SK-N-SH treated with all-trans-retinoic acid at 6 μM for 48 hours (cell line): Measurements from ENCODE around the gene AKT3.

ENCODE experiments used
- ATAC-seq: fragments of 200-7000 bp; cut with Tn5 transposase; 3 replicates; pipeline ENCODE4 v1.9.1; 2020; ENCODE audit warnings: mild to moderate bottlenecking, moderate library complexity
- ARNTL ChIP-seq: fragments of 450-650 bp; formaldehyde crosslinking; IDR thresholded peaks from 2 replicates; pipeline ENCODE4 v1.5.0; 2020; ENCODE audit warnings: low read depth, mild to moderate bottlenecking, moderate library complexity, borderline replicate concordance
- BACH2 ChIP-seq: fragments of 250-450 bp; sonication (Bioruptor Pico); IDR thresholded peaks from 2 replicates; pipeline ENCODE4 v1.9.0; 2021; ENCODE audit warnings: mild to moderate bottlenecking, borderline replicate concordance
- CREB5 ChIP-seq: fragments of 250-450 bp; sonication (Bioruptor Pico); IDR thresholded peaks from 2 replicates; pipeline ENCODE4 v1.5.1; 2020; ENCODE audit warnings: low read depth, mild to moderate bottlenecking, moderate library complexity
- CSDC2 ChIP-seq: fragments of 250-450 bp; sonication (Bioruptor Pico); IDR thresholded peaks from 2 replicates; pipeline ENCODE4 v1.5.0; 2020; ENCODE audit warnings: mild to moderate bottlenecking, moderate library complexity
- CSRNP3 ChIP-seq: fragments of 250-450 bp; sonication (Bioruptor Pico); IDR thresholded peaks from 2 replicates; pipeline ENCODE4 v1.5.1; 2021; ENCODE audit warnings: mild to moderate bottlenecking, moderate library complexity
- ESRRG ChIP-seq: fragments of 250-450 bp; sonication (Bioruptor Pico); IDR thresholded peaks from 2 replicates; pipeline ENCODE4 v1.6.1; 2021; ENCODE audit warnings: mild to moderate bottlenecking
- GLIS3 ChIP-seq: fragments of 250-450 bp; sonication (Bioruptor Pico); IDR thresholded peaks from 2 replicates; pipeline ENCODE4 v1.5.0; 2020; ENCODE audit warnings: mild to moderate bottlenecking, moderate library complexity
- OSR1 ChIP-seq: fragments of 250-450 bp; sonication (Bioruptor Pico); IDR thresholded peaks from 2 replicates; pipeline ENCODE4 v1.8.0; 2022; ENCODE audit warnings: moderate library complexity, mild to moderate bottlenecking, inconsistent platforms
- PATZ1 ChIP-seq: fragments of 250-450 bp; sonication (Bioruptor Pico); IDR thresholded peaks from 2 replicates; pipeline ENCODE4 v1.8.0; 2020; ENCODE audit warnings: mild to moderate bottlenecking, moderate library complexity, borderline replicate concordance
- POU6F1 ChIP-seq: fragments of 250-450 bp; sonication (Bioruptor Pico); IDR thresholded peaks from 2 replicates; pipeline ENCODE4 v1.8.0; 2021; ENCODE audit warnings: low read depth, mild to moderate bottlenecking, moderate library complexity, borderline replicate concordance
- PPARA ChIP-seq: fragments of 250-450 bp; sonication (Bioruptor Pico); IDR thresholded peaks from 2 replicates; pipeline ENCODE4 v1.5.0; 2020; ENCODE audit warnings: mild to moderate bottlenecking, borderline replicate concordance
- RARB ChIP-seq: fragments of 250-450 bp; sonication (Bioruptor Pico); IDR thresholded peaks from 2 replicates; pipeline ENCODE4 v1.8.0; 2021; ENCODE audit warnings: mild to moderate bottlenecking, moderate library complexity
- SNAI2 ChIP-seq: fragments of 250-450 bp; sonication (Bioruptor Pico); IDR thresholded peaks from 2 replicates; pipeline ENCODE4 v1.5.0; 2020; ENCODE audit warnings: mild to moderate bottlenecking, moderate library complexity
- TCF4 ChIP-seq: fragments of 250-450 bp; sonication (Bioruptor Pico); IDR thresholded peaks from 2 replicates; pipeline ENCODE4 v1.8.0; 2021; ENCODE audit warnings: mild to moderate bottlenecking, moderate library complexity, borderline replicate concordance
- TOX ChIP-seq: fragments of 250-450 bp; sonication (Bioruptor Pico); IDR thresholded peaks from 2 replicates; pipeline ENCODE4 v1.8.0; 2021; ENCODE audit warnings: mild to moderate bottlenecking, moderate library complexity, borderline replicate concordance
- ZFP3 ChIP-seq: fragments of 250-450 bp; sonication (Bioruptor Pico); IDR thresholded peaks from 2 replicates; pipeline ENCODE4 v1.5.0; 2020; ENCODE audit warnings: mild to moderate bottlenecking, moderate library complexity
- ZFP30 ChIP-seq: fragments of 450-650 bp; formaldehyde crosslinking; IDR thresholded peaks from 2 replicates; pipeline ENCODE4 v1.5.0; 2022; ENCODE audit warnings: mild to moderate bottlenecking, moderate library complexity
- ZNF565 ChIP-seq: fragments of 450-650 bp; formaldehyde crosslinking; conservative IDR thresholded peaks from 2 replicates; pipeline ENCODE4 v1.5.0; 2020; ENCODE audit warnings: low read depth, mild to moderate bottlenecking, moderate library complexity
- ZNF70 ChIP-seq: fragments of 450-650 bp; formaldehyde crosslinking; IDR thresholded peaks from 2 replicates; pipeline ENCODE4 v1.5.0; 2020; ENCODE audit warnings: mild to moderate bottlenecking, moderate library complexity
- ZNF8 ChIP-seq: fragments of 450-650 bp; formaldehyde crosslinking; IDR thresholded peaks from 2 replicates; pipeline ENCODE4 v1.5.0; 2020; ENCODE audit warnings: mild to moderate bottlenecking, moderate library complexity

Gene AKT3

GRCh38 chr1:243742819-243743218 lies 107.2 kb downstream of the AKT3 start:
- TF ChIP-seq PATZ1 (CRISPR knock-in tag) (no peak), CREB5 (CRISPR knock-in tag) (no peak), ZFP30 (CRISPR knock-in tag) (no peak), ZFP3 (CRISPR knock-in tag) (no peak), ESRRG (CRISPR knock-in tag) (no peak)
- no peak for ATAC-seq

- peak; percentile 66 for ATAC-seq
- TF ChIP-seq SNAI2 (no peak), CREB5 (CRISPR knock-in tag) (no peak), ARNTL (CRISPR knock-in tag) (no peak), GLIS3 (CRISPR knock-in tag) (no peak), ZNF565 (no peak), ESRRG (CRISPR knock-in tag) (no peak), ZFP3 (CRISPR knock-in tag) (no peak), CSDC2 (no peak), OSR1 (CRISPR knock-in tag) (no peak), ZNF70 (CRISPR knock-in tag) (no peak), BACH2 (CRISPR knock-in tag) (no peak), CSRNP3 (CRISPR knock-in tag) (no peak), TOX (no peak), PPARA (no peak), TCF4 (CRISPR knock-in tag) (no peak)
- TF ChIP-seq, all 23 proteins: peak for 0
Observed at GRCh38 chr1:243740255-243740999, 109.6 kb downstream of the AKT3 start.

- no peak for ATAC-seq
- TF ChIP-seq ZFP3 (CRISPR knock-in tag): no peak
- no peak for TF ChIP-seq ZNF70 (CRISPR knock-in tag)
- no peak for TF ChIP-seq ARNTL (CRISPR knock-in tag)
- TF ChIP-seq POU6F1: no peak
- TF ChIP-seq SNAI2: no peak
- no peak for TF ChIP-seq RARB
- no peak for TF ChIP-seq ESRRG (CRISPR knock-in tag)
- no peak for TF ChIP-seq GLIS3 (CRISPR knock-in tag)
- TF ChIP-seq ZNF8: no peak
- TF ChIP-seq CSDC2: no peak
- no peak for TF ChIP-seq TCF4 (CRISPR knock-in tag)
Observed at GRCh38 chr1:243739335-243740003, 110.6 kb downstream of the AKT3 start.

- ATAC-seq: no peak
- TF ChIP-seq SNAI2: no peak
- no peak for TF ChIP-seq BACH2 (CRISPR knock-in tag)
- no peak for TF ChIP-seq ZFP30 (CRISPR knock-in tag)
- TF ChIP-seq ESRRG (CRISPR knock-in tag): no peak
- TF ChIP-seq ZNF8: no peak
- TF ChIP-seq RARB: no peak
- TF ChIP-seq OSR1 (CRISPR knock-in tag): no peak
- TF ChIP-seq ZNF70 (CRISPR knock-in tag): no peak
- TF ChIP-seq PATZ1 (CRISPR knock-in tag): no peak
- no peak for TF ChIP-seq TCF4 (CRISPR knock-in tag)
Observed at GRCh38 chr1:243738020-243738419, 112.0 kb downstream of the AKT3 start.
